GM18519 (cell line): ENCODE measurements around the gene SELL.
"Not testable (repeated sequence)": the region's sequence is repeated elsewhere in the genome, so short reads cannot be mapped to it uniquely, and the experiment has no call there.

Experiments
- ATAC-seq: cut with Tn5 transposase; IDR thresholded peaks from one replicate; pipeline ENCODE4 v1.9.1; 2021; ENCODE audit warnings: mild to moderate bottlenecking, moderate library complexity; ENCODE audit not compliant: unreplicated experiment, low FRiP score

The SELL gene

DNA sequence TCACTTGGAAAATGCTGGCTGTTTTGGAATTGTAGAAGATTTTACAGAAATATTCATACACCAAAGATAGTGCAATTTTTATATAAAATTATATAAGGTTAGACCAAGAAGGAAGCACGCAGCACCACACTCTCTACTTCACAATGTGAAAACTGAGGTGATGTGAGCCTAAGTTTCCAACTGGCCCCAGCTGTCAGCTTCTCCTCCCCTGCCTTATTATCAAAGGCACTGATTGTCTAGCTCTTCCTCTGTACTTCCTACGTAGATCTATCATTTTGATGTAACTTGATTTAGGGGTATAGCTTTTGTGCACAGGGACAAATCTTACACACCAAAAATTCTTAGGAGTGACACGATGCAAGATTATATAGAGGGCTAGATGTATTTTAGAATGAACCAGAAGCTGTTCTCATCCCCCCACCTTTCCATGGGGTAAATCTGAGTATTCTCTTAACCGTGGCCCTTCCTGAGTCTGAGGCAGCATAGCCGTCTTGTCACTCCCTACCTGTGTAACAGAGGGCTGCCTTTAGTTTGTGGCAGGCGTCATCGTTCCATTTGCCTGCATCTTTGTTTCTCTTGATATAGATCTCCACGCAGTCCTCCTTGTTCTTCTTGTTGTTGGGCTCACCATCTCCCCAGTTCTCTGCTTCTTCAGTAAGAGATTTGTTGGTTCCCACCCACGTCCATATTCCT is 3.4 kb downstream of the SELL start:
- no peak for ATAC-seq

DNA sequence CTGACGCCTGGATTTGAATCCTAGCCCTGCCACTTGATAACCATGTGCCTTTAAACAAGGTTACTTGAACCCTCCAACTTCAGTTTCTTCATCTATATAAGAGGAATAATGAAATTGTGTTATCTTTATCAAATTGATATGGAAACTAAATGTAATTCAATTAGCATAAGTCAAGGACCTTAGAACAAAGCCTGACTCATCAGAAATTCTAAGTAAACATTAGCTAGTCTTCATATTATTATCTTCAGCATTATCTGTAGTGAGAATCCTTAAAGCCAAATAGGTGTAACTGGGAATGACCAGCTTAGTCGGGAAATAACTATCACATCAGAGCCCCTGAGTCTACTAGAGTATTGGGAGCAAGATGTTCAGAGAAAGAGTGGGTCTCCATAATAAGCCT is 6.6 kb downstream of the SELL start:
- no peak for ATAC-seq

DNA sequence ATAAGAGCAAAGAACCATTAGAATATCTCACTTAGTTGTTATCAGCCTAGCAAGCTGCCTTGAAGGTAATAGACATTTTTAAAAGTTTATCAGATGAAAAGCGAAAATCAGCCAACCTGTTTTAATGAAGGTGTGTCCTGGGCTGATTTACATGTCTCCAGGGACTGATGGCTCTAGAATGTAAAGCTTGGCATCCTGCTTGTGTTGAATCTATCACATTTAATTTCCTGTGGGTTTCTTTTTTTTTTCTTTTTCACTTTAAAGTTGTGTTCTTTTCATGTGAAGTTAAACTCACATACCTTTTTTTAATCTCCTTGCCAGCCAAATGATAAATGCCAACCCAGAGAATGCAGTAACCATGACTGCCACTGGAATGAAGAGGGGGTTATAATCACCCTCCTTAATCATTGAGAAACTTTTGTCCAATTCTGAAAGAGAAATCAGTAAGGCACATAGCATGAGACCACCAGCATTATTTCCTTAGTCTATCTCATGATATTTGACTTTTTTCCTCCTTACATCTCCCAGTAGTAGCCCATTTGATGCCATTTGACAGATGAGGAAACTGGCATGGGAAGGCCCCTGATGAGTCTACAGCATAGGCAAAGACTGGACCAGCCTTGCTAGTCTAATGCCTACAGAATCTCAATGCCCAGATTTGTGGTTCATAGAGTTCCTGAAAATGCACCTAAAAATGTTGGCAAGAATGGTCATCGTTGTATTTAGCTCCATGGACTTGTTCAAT is 10.0 kb downstream of the SELL start:
- ATAC-seq, result no peak

DNA sequence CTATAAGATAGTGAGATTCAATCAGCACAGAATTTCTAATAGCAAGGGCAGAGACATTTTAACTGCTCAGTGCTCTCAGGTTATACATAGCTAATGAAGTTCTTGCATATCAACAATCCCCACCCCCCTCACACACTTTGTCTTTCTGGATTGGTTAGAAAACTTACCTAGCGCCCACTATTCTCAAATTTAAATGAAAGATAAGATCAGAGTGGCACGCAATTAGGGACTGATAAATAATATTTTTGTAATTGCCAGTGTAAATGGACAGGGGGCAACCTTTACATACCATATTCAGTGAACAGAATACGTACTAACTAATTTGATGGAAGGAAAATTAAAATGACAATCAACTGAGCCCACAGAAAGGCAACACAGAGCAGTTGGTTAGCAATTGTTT is 11.7 kb downstream of the SELL start:
- no peak for ATAC-seq

DNA sequence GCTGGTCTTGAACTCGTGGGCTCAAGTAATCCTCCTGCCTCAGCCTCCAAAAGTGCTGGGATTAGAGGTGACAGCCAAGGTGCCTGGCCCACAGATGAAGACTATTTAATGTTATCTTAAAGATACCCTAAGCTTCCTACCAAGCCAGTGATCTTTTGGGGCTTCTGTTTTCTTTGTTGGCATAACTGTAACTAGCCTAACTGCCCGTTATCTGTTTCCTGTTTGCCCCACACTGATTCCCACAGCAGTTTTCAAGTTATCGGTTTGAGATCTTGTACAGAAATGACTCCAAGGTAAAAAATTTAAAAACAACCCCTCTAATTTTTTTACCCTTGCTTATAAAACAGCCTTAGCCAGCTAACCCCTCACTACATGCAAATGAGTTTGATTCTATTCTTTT is 12.4 kb downstream of the SELL start:
- no peak for ATAC-seq

DNA sequence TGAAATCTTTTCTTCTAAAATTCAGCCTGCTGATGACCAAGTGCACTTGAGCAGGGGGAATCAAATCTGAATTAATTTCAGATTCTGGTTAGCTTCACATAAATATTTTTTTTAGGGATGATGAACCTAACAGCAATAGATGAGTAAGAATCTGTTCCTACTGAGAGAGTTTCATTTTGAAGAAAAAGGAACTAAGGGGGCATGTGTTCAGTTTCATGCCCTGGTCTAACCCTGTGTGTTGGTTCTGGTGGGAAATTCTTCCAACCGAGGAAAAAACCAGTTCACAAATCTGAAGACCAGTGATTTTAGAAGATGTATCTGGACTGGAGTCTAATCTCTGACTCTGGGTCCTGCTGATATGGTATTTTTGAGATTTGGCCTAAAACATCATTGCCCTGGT is 13.7 kb downstream of the SELL start:
- peak; percentile 44 for ATAC-seq

DNA sequence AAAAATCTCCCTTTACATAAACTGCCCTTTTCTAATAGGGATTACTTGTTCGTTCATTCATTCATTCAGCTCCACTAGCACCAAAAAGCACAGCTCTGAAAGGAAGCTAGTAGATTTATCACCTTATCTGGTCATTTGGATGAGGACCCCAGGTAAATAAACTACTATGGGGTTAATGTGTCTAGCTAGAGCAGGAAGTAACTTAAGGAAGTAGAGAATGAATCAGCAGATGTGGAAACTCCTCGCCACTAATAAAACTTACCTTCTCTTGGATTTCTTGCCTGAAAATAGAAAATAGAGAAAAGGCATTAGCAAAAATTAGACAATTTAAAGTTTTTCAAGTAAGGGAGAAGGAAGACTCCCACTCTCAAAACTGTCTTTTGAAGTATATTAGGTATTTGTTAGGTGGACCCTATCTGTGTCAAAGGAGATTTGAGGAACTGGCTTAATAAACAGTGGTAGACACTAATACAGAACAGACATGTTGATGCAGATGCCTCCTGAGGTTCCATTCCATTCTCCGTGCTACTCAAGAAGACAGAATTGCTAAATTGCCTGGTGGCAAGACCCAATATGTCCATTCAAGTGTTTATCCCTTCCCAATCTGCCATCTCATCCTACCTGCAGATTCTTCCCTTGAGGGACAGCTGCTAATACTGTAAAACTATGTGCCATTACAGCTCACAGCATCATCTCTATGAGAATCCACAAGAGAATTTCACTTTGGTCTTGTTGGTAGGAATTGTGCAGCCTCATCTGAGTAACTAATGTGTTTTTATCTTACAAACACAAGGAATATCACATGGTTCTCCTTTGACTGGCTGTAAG is 14.9 kb downstream of the SELL start:
- no peak for ATAC-seq

DNA sequence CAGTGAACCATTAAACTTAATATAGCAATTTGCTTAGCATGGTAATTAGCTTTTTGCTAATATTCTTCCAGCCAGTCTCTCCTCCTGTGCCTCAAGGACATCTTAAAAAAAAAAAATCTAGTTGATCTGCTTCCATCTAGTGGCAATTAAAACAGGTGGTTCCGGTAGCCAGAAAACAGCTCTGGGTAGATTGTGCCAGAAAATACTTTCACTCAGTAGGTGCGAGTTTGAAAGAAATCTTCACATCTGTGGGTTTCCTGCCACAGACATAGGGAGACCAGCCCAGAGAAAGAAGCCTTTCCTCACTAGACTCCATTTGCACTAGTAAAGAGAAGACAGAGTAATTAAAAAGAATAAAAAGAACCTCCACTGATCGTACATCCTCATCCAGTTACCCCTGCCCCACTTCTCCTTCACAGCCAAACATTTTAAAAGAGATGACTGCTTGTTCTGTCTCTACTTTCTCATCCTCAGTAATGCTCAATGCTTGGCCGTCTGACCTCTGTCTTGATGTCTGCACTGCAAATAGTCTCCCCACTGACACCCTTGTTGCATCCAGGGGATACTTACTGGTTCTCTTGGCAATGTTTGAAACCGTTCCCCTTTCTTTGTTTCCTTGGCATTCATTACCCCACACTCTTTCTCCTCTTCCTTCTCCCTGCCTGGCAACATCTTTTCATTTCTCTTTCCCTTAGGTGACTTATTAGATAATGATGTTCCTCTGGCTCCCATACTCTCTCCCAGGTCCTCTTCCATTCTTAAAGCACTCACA is 16.9 kb downstream of the SELL start:
- ATAC-seq, result peak; percentile 29

DNA sequence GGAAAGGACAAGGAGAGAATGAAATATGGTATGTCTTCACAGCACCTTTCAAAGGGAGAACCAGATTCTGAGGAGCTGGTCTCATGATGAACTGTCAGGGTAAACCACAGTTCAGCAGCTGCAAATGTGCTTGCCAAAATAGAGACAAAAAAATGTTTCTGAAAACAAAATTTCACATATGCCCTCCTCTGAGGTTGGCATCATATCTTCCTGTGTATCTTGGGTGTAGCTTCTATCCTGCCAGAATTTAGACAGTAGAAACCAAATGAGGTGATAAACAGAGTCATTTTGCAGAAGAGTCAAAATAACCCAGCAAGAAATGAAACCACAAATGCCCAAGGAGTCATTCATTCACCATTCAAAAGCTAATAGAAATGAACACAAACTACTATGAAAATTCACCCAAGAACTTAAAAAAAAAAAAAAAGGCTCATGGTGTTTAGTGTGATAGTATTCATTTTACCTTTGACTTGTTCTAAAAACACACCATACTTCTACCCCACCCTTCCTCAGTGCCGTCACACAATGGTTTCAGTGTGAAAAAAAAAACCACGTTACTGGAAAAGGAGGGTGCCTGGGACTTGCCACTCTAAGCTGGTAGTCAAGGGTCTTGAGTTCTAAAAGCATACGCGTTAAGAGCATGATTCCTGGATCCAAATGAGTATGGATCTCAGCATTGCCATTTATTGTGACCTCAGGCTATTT is 18.5 kb downstream of the SELL start:
- no peak for ATAC-seq

DNA sequence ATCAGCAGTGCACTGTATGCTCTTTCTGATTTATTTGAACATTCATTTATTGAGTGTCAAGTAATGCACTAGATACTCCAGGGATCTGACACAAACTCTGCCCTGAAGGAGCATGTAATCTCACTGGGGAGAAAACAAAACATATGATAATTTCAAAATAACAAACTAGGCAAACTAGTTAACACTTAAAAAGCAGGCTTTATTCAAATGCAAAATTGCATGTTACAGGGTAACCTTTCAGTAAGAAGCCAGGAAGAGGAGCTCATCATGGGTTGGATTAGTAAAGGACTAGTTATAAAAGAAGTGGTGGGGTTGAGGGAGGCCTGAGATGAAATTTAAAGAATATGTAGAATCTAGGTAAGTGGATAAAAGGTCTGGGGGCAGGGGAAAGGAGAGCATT is 20.9 kb downstream of the SELL start:
- no peak for ATAC-seq

DNA sequence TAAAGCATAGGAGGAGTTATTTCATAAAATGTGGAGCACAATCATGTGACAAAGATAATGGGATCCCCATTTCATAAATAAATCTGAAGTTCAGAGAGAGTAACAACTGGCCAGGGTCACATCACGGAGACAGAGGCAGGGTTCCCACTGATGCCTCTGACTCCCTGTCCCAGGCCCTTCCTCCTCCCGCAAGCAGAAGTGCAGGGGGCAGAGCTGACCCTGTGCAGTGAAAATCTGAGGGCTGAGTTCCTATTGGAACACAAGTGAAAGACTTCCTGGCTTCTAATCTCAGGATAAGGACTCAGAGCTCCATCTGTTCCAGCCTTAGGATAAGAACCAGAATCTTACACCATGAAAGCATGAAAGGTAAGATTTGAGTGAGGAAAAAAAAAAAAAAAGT is 22.0 kb downstream of the SELL start:
- ATAC-seq, result no peak

DNA sequence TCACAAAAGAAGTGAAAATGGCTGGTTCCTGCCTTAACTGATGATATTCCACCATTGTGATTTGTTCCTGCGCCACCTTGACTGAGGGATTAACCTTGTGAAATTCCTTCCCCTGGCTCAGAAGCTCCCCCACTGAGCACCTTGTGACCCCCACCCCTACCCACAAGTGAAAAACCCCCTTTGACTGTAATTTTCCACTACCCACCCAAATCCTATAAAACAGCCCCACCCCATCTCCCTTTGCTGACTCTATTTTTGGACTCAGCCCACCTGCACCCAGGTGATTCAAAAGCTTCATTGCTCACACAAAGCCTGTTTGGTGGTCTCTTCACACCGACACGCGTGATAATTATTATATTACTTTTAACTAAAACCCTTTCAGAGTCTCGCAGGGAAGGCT is 23.0 kb downstream of the SELL start:
- ATAC-seq, result not testable (repeated sequence)

DNA sequence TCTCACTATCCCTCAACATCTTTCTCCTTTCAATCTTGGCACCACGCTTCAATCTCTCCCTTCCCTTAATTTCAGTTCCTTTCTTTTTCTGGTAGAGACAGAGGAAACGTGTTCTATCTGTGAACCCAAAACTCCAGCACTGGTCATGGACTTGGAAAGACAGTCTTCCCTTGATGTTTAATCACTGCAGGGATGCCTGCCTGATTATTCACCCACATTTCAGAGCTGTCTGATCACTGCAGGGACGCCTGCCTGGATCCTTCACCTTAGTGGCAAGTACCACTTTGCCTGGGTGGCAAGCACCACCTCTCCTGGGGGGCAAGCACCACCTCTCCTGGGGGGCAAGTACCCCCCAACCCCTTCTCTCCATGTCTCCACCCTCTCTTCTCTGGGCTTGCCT is 27.8 kb downstream of the SELL start:
- ATAC-seq, result no peak

DNA sequence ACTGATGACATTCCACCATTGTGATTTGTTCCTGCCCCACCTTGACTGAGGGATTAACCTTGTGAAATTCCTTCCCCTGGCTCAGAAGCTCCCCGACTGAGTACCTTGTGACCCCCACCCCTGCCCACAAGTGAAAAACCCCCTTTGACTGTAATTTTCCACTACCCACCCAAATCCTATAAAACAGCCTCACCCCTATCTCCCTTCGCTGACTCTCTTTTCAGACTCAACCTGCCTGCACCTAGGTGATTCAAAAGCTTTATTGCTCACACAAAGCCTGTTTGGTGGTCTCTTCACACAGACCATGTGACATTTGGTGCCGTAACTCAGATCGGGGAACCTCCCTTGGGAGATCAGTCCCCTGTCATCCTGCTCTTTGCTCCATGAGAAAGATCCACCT is 28.3 kb downstream of the SELL start:
- not testable (repeated sequence) for ATAC-seq

DNA sequence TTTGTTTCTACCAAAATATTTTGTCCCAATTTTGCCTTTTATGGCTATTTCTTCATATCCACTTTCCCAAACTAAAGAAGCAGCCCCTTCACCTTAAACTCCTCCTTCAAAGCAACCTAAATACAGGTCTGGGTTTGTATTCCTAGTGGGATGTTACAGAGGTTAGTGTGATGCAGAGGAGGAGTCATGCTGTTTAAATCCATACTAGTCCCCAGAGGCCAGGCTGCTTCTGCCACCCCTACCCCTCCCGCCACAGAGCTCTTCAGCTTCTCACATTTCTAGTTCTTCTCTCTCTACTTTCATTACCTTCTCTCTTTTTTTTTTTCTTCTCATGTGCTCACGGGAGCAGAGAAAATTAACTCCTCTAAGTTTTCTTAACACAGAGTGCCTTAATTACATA is 29.3 kb downstream of the SELL start:
- ATAC-seq, result no peak

DNA sequence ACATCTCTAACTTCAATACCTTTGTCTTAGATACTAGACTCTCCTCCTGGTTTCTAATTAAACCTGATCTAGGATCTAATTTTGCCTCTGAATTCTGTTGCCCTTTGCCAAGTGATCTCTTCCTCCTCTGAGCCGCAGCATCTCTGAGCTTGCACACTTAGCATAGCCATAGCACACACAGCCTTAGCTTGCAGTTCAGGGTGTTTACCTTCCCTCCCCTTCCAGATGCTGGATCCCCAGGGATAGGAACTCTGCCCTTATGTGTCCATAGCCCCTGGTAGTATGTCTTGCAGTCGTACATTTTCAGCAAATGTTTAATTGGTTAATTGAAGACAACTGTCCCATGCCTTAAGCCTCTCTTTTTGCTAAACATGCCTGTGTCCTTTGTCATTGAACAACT is 30.3 kb downstream of the SELL start:
- no peak for ATAC-seq

DNA sequence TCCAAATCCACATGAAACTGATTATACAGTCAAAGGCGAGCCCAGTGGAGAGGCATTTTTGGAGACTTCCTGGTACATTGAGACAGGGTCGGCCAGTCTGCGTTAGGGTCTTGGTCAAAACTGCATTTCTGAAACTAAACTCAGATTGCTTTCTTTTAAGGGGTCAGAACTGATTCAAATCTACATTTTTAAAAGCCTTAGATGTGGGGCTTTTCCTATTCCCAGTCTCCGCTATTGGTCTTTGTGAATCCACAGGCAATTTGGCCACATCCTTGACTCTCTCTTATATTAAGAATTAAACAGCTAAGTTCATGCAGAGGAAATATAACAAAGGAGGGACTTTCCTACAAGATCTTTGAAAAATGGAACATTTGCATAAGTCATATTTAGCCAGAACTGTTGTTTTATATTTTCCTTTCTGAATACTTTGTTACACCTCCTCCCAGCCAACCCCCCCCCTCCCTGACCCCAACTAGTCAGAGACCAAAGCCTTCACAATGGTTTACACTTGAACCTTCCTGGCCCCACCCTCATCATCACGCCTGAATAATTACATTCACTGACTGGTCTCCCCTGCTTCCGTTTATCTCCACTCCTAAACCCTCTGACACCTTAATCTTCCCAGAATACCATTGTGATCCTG is 30.9 kb downstream of the SELL start:
- peak; percentile 48 for ATAC-seq

DNA sequence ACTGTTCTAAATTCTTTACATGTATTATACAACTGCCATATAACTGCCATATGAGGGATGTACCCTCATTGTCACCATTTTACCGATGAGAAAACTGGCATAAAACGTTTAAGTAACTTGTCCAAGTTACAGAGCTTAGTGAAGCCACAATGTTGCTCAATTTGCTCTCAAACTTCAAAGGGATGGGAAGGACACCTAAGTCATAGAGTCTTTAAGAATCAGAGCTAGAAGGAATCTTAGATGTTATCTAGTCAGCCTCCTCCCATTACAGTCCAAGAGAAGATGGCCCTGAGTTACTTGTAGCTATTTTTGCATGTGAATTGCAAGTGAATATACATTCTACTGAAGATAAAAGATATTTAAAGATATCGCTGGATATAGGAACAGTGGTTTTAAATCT is 31.7 kb downstream of the SELL start:
- ATAC-seq, result no peak

DNA sequence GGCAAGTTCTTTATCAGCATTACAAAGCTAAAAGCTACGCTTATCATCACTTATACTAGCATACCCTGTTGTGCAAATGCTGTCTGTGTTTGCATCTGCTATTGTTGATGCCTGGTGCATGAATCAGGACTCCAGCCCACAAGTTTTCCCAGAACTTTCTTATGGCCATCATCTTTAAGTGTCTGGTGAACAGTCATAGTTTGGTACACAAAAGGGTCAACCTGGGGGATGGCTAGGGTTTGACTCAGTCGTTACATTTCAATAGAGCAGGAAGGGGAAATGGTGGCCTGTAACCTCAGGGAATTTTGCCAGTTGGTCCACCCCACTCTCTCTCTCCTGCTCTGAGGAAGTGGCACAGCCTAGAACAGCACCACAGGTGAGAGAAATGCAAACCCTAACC is 35.4 kb downstream of the SELL start:
- no peak for ATAC-seq

DNA sequence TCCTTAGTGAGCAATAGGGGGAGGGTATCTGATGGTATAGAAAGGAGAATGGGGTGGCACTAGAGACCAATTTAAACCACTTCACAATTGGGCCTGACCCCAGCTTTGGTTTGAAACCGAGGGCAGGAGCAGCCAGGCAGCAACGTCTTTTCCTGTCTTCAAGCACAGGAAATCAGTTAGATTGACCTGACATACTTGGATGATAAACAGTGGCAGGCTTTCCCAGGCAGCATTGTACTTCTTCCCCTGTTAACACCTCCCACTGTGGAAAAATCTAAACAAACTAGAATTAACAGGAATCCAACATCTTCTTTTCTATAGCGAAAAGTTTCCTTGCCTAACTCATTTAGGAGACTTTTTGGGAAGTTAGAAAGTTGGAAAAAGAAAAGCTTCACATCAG is 40.6 kb downstream of the SELL start:
- ATAC-seq, result no peak
